K562 (cell line): ENCODE results near the gene SLC36A3.

Experiments used
- CTCF ChIP-seq, 3 experiments: IDR thresholded peaks in 2 of 3; conservative IDR thresholded peaks in 1 of 3; 2 replicates each; pipeline ENCODE4 v1.5.1; 2011 to 2012; ENCODE audit warnings: low read length in 3 of 3, mild to moderate bottlenecking in 3 of 3, control low read depth in 2 of 3, improper control_type of control experiment in 1 of 3, inconsistent platforms in 1 of 3, low read depth in 1 of 3, mixed read lengths in 1 of 3, moderate library complexity in 1 of 3; ENCODE audit not compliant: insufficient read depth in 2 of 3
- HDGF ChIP-seq: fragments of 450-650 bp; IDR thresholded peaks from 2 replicates; pipeline ENCODE4 v1.6.1; 2016
- HNRNPL ChIP-seq: fragments of 200-400 bp; formaldehyde crosslinking; IDR thresholded peaks from 2 replicates; pipeline ENCODE4 v1.6.1; 2017; ENCODE audit warnings: low read depth, mild to moderate bottlenecking, low read length
- ZBTB43 ChIP-seq: sonication (generic); formaldehyde crosslinking; IDR thresholded peaks from 2 replicates; pipeline ENCODE4 v1.8.0; 2023; ENCODE audit warnings: mild to moderate bottlenecking, missing genetic modification reagents
- ZSCAN29 ChIP-seq: fragments of 450-650 bp; IDR thresholded peaks from 2 replicates; pipeline ENCODE4 v1.6.1; 2017

- TF ChIP-seq ZBTB43 (CRISPR knock-in tag) (no peak), HDGF (no peak), ZSCAN29 (no peak), HNRNPL (no peak), CTCF (IDR thresholded peaks at IDR 0.05 in 2 of 3, conservative IDR thresholded peaks at IDR 0.05 in 1 of 3; ENCODE audit: insufficient read depth in 2 of 3, low read depth in 1 of 3, low read length in 3 of 3) (no peak)
Measured at GRCh38 chr5:151326266-151326665, 22.7 kb upstream of the SLC36A3 start.
